Natural killer cell treated with Interleukin-12 subunit alpha and Interleukin-12 subunit beta and Interleukin-15 and Interleukin-18, amount 100 ng/mL, for 72 hours (primary cell): ENCODE measurements around the gene POLR1E. TPM values are rescaled to one million over a fixed set of nuclear protein-coding genes. Genes with fewer than 3 reads are reported as not detected.
"Not testable (repeated sequence)": the region's sequence is repeated elsewhere in the genome, so short reads cannot be mapped to it uniquely, and the experiment has no call there.

ENCODE experiments used
- ATAC-seq, 2 donors: fragments of 150-1000 bp; cut with Tn5 transposase in 1 of 2; sonication (Bioruptor Pico), chemical (Tn5 transposase) in 1 of 2; 2 replicates each; pipeline ENCODE4 v1.10.0; 2021
- DNase-seq: peaks from one replicate; pipeline ENCODE4 v3.0.0; 2022; ENCODE audit warnings: low spot score
- H3K27ac Mint-ChIP-seq, 2 donors: 1 replicate in 1 of 2; 2 replicates in 1 of 2; pipeline ENCODE4 v1.8.0; 2022; ENCODE audit warnings: mixed read lengths in 2 of 2, mild to moderate bottlenecking in 1 of 2, moderate library complexity in 1 of 2
- H3K27me3 Mint-ChIP-seq, 2 donors: 1 replicate in 1 of 2; 2 replicates in 1 of 2; pipeline ENCODE4 v1.8.0; 2022; ENCODE audit warnings: mixed read lengths in 2 of 2
- H3K36me3 Mint-ChIP-seq: one replicate; pipeline ENCODE4 v1.8.0; 2022; ENCODE audit warnings: mixed read lengths
- H3K4me1 Mint-ChIP-seq, 2 donors: 1 replicate in 1 of 2; 2 replicates in 1 of 2; pipeline ENCODE4 v1.8.0; 2022; ENCODE audit warnings: low read depth in 2 of 2, mixed read lengths in 2 of 2, mild to moderate bottlenecking in 1 of 2
- H3K4me3 Mint-ChIP-seq: one replicate; pipeline ENCODE4 v1.8.0; 2022; ENCODE audit warnings: mixed read lengths
- H3K9me3 Mint-ChIP-seq: 2 replicates; pipeline ENCODE4 v1.8.0; 2022; ENCODE audit warnings: mixed read lengths
- total RNA-seq, 2 donors: library from RNA; stranded (reverse); gene quantifications; one replicate each; pipeline ENCODE4 v1.2.3, GENCODE V29; 2022

Gene POLR1E
- total RNA-seq, 2 donors from 2014 or later = 37.0 to 70.2 TPM

DNA sequence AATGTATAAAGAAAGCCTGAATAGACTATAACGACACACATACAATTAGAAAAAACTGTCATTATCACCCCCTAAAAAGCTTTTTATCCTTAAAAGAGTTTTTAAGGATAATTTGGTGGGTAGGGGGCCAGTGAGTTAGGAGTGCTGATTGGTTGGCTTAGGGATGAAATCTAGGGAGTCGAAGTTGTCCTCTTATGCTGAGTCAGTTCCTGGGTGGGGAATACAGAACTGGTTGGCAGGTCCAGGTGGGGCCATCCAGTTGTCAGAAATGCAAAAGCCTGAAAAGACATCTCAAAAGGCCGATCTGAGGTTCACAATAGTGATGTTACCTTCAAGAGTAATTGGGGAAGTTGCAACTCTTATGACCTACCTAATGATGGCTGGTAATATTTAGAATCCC lies 34.1 kb upstream of the POLR1E start:
- DNase-seq = no peak
- H3K36me3 Mint-ChIP-seq = no peaks in the 10 kb centered on the region

DNA sequence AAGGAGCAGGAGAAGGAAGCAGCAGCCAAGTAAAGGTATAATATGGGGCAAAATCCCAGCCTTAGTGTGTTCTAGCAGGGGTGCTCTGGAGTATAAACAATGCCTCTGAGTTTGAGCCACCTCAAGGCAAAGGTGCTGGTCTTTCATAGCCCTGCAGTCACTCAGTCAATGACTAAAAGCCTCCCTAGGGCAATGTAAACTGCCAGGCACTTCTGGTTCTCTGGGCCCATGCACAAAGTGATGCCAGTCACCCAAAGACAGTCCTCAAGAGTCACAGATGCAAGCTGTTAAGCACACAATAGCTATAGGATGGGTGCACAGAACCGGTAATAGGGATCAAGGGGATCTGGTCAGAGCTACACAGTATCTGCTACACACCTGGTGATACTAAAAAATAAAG lies 33.1 kb upstream of the POLR1E start:
- H3K27ac Mint-ChIP-seq = no peak overlapping the region
- no peaks in the 10 kb centered on the region for H3K9me3 Mint-ChIP-seq
- peaks cover 2 to 30% of the 10 kb centered on the region in 2 donors for H3K4me1 Mint-ChIP-seq
- no peaks in the 10 kb centered on the region for H3K36me3 Mint-ChIP-seq
- ATAC-seq = no peak
- no peak overlapping the region for H3K4me3 Mint-ChIP-seq
- no peaks in the 10 kb centered on the region for H3K27me3 Mint-ChIP-seq
- DNase-seq = no peak

More for the DNA sequence above, 34.1 kb upstream of the POLR1E start:
- ATAC-seq = no peak
- peaks cover 0 to 30% of the 10 kb centered on the region in 2 donors for H3K4me1 Mint-ChIP-seq
- no peaks in the 10 kb centered on the region for H3K9me3 Mint-ChIP-seq
- H3K27me3 Mint-ChIP-seq = no peaks in the 10 kb centered on the region
- H3K4me3 Mint-ChIP-seq = no peak overlapping the region
- no peak overlapping the region for H3K27ac Mint-ChIP-seq

DNA sequence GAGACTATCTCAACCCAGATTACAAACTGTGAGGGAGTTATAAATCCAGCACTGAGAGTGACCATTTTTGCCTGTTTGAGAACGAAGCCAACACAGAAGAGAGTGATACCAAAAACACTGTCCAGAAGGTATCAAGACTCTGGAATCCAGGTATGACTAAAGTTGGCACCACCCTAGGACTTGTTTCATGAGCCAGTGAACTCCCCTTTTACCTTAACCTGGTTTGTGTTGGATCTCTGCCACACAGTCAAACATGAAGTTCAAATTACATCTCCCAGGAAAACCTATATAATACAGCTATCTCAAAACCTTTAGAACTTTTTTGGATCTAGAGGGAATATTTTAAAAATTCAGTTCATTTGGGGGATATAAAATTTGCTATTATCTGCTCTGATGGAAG lies 31.9 kb upstream of the POLR1E start:
- Mint-ChIP-seq H3K36me3 (no peaks in the 10 kb centered on the region), H3K27ac (no peak overlapping the region), H3K4me3 (no peak overlapping the region), H3K27me3 (no peaks in the 10 kb centered on the region), H3K9me3 (no peaks in the 10 kb centered on the region), H3K4me1 (peaks cover 4 to 28% of the 10 kb centered on the region in 2 donors)
- no peak for DNase-seq
- ATAC-seq = no peak

DNA sequence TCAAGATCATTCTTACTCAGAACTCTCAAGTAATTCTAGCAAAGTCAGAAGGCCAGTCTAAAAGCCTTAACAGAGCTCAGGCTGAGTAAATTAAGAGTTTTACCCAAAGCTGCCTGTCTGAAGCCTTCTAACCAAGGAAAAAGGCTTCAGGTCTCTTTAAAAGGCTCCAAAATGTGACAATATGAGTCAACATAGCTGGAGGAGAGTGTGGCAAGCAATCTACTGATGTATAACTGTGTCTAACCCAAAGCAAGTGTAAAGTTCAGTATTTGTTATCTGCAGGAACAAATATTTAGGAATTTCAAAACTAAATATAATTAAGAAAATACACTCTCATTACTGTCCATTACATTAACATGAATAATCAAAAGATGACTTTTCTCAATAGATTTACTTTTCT lies 31.5 kb upstream of the POLR1E start:
- peaks cover 4 to 28% of the 10 kb centered on the region in 2 donors for H3K4me1 Mint-ChIP-seq
- ATAC-seq (no peak), DNase-seq (no peak)
- no peak overlapping the region for H3K27ac Mint-ChIP-seq
- no peak overlapping the region for H3K4me3 Mint-ChIP-seq
- H3K9me3 Mint-ChIP-seq = no peaks in the 10 kb centered on the region
- no peaks in the 10 kb centered on the region for H3K27me3 Mint-ChIP-seq
- no peaks in the 10 kb centered on the region for H3K36me3 Mint-ChIP-seq

DNA sequence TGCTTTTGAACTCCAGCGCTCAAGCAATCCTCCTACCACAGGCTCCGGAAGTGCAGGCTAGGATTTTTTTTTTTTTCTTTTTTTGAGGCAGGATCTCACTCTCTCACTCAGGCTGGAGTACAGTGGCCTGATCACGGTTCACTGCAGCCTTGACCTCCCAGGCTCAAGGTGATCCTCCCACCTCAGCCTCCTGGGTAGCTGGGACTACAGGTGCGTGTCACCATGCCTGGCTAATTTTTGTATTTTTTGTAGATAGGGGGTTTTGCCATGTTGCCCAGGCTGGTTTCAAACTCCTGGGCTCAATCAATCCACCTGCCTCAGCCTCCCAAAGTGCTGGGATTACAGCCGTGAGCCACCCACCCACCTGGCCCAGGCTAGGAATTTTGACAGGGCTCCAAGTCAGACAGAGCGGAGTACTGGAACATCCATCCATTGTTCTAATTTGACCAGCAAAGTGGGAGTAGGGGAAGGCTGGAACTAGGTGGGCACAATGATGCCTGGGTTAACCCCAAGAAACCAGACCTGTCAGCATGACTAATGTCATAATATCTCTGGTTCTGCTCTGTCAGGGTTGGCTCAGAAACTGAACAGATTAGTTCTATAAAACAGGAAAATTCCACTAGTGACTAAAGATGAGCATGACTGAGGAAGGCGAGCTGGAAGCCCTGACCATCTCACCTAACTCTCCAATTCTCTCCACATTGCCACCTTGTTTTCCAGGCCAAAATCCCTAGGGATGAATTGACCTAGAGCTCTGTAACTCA lies 29.7 kb upstream of the POLR1E start:
- H3K27me3 Mint-ChIP-seq = no peaks in the 10 kb centered on the region
- DNase-seq = no peak
- H3K27ac Mint-ChIP-seq = no peak overlapping the region
- H3K9me3 Mint-ChIP-seq = no peaks in the 10 kb centered on the region
- no peak overlapping the region for H3K4me3 Mint-ChIP-seq
- H3K36me3 Mint-ChIP-seq = no peaks in the 10 kb centered on the region
- no peak for ATAC-seq
- peaks cover 4 to 24% of the 10 kb centered on the region in 2 donors for H3K4me1 Mint-ChIP-seq

DNA sequence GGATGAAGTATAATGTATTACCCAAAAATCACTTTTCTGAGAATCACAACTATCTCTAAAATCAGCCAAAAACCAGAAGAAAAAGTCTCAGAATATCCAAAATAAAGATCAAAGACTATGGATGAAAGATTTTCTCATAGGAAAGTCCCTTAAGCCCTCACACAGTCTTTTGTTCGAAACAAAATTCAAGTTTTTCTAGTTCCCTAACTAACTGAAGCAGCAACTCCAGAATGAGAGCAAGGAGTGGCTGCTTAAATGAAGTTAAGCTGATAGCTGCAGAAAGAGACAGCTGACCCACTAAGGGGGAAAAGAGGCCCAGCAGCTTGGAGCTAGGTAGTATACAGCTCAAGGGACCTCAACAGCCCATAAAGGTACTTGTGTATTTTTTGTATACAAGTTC lies 28.9 kb upstream of the POLR1E start:
- no peaks in the 10 kb centered on the region for H3K36me3 Mint-ChIP-seq
- peaks cover 4 to 24% of the 10 kb centered on the region in 2 donors for H3K4me1 Mint-ChIP-seq

DNA sequence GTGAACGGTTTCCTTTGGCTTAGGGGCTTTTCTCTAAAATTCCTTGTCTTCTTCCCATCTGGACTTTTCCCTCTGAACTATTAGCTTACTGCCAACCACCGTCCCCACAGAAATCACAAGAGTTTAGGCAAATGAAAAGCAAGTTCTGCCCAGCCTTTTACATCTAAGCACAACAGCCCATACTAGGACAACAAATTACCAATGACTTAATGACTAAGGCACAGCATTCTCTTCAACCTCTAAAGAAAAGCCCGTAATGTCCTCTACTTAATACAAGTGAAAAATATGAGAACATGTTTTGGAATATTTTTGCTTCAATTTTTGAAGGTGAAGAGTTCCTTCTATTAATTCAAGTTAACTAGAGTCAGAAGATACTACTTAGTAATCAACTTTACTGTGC lies 21.7 kb upstream of the POLR1E start:
- Mint-ChIP-seq H3K27ac (peak overlapping the region; percentile 87 to 93), H3K4me1 (peaks cover 27 to 34% of the 10 kb centered on the region in 2 donors)

More for the DNA sequence above, 28.9 kb upstream of the POLR1E start:
- H3K4me3 Mint-ChIP-seq = no peak overlapping the region
- DNase-seq (no peak), ATAC-seq (no peak)
- H3K9me3 Mint-ChIP-seq = no peaks in the 10 kb centered on the region
- no peaks in the 10 kb centered on the region for H3K27me3 Mint-ChIP-seq
- no peak overlapping the region for H3K27ac Mint-ChIP-seq

DNA sequence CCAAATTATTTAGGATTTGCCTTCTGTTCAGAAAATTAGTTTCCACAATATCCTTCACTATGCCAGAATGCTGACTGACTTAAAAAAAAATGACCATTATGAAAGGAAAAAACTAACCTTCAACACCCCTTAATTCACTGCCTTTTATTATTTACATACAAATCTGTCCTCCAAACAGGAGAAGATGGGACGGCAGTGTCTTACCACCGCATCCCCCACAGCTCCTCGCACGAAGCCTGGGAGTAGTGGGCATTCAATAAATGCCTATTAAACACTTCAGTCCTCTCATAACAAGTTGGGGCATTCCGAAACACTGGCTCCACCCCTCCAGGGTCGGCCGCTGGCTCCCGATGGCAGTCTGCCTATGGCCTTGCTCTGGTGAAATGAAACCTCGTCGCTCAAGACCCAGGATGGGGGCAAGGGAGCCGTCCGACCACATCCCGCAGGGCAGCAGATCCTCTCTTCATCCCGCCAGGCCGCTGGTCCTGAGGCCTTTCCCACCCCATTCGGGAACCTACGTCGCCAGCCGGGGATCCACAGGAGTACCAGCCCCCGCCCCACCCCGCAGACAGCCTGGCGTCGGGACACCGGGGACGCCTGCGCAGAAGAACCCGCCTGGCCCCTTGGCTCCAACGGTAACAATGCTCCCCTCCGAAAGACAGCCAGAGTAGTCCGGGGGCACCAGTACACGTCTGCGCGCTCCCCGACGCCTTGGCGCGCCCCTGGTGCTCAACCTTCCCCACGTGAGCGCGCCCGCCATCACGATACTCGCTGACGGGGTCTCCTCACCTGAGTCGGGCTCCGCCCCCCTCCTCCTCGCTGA lies 21.1 kb upstream of the POLR1E start:
- Mint-ChIP-seq H3K36me3 (no peaks in the 10 kb centered on the region), H3K4me3 (peak overlapping the region; percentile 92), H3K27ac (peak overlapping the region; percentile 87 to 93), H3K9me3 (no peaks in the 10 kb centered on the region), H3K4me1 (peaks cover 27 to 34% of the 10 kb centered on the region in 2 donors), H3K27me3 (no peaks in the 10 kb centered on the region)
- ATAC-seq (peak; percentile 52 to 66), DNase-seq (peak; percentile 77)

More for the DNA sequence above, 21.7 kb upstream of the POLR1E start:
- Mint-ChIP-seq H3K4me3 (peak overlapping the region; percentile 92), H3K9me3 (no peaks in the 10 kb centered on the region), H3K36me3 (no peaks in the 10 kb centered on the region), H3K27me3 (no peaks in the 10 kb centered on the region)
- DNase-seq (no peak), ATAC-seq (no peak)

DNA sequence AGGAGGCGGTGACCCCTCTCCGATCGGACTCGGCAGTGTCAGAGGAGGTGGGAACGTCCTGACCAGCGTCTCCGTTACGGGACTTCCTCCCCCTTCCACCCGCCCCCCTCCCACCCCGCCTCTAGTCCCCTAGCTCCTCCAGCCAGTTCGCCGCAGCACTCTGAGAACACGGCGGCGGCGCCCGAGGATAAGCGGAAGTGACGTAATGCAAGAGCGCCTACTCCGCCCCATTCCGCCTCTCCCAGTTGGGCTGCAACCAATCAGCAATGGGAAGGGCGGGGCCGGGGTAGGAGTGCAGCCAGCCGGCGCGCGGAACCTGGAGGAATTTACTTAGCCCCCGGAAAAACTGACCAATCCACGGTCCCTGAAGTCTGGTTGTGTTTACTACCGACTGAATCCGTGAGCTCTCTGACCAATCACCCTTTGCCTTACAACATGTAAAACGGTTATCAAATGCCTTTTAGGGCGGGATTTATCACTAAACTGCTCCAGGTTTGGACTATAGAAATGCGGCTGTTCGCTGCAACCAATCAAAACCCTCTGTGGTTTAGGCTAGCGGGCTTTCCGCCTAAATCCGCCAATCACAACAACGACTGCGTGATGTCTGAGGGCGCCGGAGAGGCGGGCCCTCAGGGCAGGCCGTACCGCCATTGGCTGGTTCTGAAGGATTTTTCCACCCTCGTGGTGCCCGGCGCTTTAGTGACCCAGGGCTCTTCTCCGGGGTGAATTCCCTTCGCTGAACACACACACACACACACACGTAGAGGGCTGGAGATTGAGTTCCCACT lies 20.3 kb upstream of the POLR1E start, which contains the start of gene ZBTB5:
Gene ZBTB5 (minus strand): TSS at position 202 of the 788 bp plus-strand sequence. CDS start 22,899 bp downstream, outside the sequence.
- H3K27ac Mint-ChIP-seq = peak within 1 kb of the TSS; percentile 87 to 93

DNA sequence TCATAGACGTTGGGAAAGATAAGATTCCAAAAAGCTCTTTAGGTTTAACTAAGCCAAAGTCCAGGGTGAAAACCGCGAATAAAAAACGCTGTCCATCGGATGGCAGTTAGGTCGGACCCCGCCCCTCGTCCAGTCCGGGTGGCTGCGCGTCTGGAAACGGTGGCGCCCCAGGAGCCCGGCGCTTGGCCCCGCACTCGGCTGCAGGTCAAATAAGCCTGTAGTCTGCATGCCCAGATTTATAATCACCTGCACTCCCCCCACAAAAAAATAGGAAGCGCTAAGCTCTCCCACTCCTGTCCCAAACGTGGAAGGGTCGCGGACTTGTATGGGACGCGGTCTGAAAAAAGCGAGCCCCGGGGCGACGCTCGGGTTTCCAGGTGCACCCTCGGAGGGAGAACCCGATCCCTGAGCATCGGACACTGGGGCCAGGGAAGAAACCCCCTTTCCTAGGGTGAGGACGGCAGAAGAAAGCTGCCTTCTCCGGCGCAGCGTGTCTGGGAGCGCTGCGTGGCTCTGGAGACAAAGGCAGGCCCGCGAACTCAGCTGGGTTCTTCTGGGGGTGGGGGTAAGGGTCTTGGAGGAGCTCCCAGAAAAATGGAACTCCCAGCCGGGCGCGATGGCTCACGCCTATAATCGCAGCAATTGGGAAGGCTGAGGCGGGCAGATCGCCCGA lies 19.6 kb upstream of the POLR1E start:
- peak; percentile 1 to 2 for ATAC-seq
- H3K27ac Mint-ChIP-seq = peak overlapping the region; percentile 87 to 93
- peaks cover 27 to 34% of the 10 kb centered on the region in 2 donors for H3K4me1 Mint-ChIP-seq
- H3K36me3 Mint-ChIP-seq = no peaks in the 10 kb centered on the region
- DNase-seq = peak; percentile 61
- H3K4me3 Mint-ChIP-seq = peak overlapping the region; percentile 92
- H3K9me3 Mint-ChIP-seq = no peaks in the 10 kb centered on the region
- H3K27me3 Mint-ChIP-seq = no peaks in the 10 kb centered on the region

More for the DNA sequence above, 20.3 kb upstream of the POLR1E start, which contains the start of gene ZBTB5:
- ATAC-seq (peak; percentile 88 to 91), DNase-seq (peak; percentile 100)
- Mint-ChIP-seq H3K4me1 (peaks cover 27 to 34% of the 10 kb centered on the region in 2 donors), H3K36me3 (no peaks in the 10 kb centered on the region), H3K4me3 (peak within 1 kb of the TSS; percentile 92), H3K9me3 (no peaks in the 10 kb centered on the region), H3K27me3 (no peaks in the 10 kb centered on the region)

DNA sequence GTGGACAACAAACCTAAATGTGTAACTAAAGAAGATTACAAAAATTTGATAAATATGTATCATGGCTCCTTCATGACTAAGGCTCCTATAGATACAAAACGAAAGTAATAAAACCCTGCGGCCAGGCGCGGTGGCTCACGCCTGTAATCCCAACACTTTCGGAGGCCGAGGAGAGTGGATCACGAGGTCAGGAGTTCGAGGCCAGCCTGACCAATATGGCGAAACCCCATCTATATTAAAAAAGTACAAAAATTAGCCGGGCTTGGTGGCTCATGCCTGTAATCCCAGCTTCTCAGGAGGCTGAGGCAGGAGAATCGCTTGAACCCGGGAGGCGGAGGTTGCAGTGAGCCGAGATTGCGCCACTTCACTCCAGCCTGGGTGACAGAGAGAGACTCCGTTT lies 18.2 kb upstream of the POLR1E start:
- not testable (repeated sequence) for H3K36me3 Mint-ChIP-seq, DNase-seq, H3K27ac Mint-ChIP-seq, H3K4me3 Mint-ChIP-seq, H3K27me3 Mint-ChIP-seq, ATAC-seq, H3K9me3 Mint-ChIP-seq
- peaks cover 29 to 37% of the 10 kb centered on the region in 2 donors for H3K4me1 Mint-ChIP-seq

DNA sequence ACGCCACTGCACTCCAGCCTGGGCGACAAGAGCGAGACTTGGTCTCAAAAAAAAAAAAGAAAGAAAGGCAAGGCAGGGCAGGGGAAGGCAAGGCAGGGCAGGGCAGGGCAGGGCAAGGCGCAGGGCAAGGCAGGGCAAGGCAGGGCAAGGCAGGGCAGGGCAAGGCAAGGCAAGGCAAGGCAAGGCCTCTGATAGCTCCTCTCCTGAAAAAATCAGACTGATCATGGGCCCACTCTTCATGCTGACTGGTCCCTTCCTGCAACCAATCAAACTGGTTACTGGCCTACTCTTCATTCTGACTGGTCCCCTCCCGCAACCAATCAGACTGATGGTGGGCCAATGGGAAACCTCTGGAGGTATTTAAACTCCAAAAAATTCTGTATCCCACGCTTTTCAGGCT lies 17.1 kb upstream of the POLR1E start:
- Mint-ChIP-seq H3K36me3 (no peaks in the 10 kb centered on the region), H3K9me3 (no peaks in the 10 kb centered on the region), H3K27me3 (no peaks in the 10 kb centered on the region), H3K4me1 (peaks cover 20 to 26% of the 10 kb centered on the region in 2 donors), H3K27ac (no peak overlapping the region), H3K4me3 (no peak overlapping the region)
- DNase-seq (no peak), ATAC-seq (no peak)
